B cell (primary cell): ENCODE data around the gene VANGL2.

Source experiments
- CTCF ChIP-seq: fragments of 200-600 bp; IDR thresholded peaks from one replicate; pipeline ENCODE4 v1.8.0; 2022; ENCODE audit warnings: antibody characterized with exemption, mild to moderate bottlenecking
- EZH2 ChIP-seq: IDR thresholded peaks from 2 replicates; pipeline ENCODE4 v1.6.1; 2012; ENCODE audit warnings: borderline replicate concordance, low read depth, mild to moderate bottlenecking, moderate library complexity, low read length; ENCODE audit not compliant: insufficient read depth, poor library complexity, severe bottlenecking

- TF ChIP-seq CTCF: no peak
- TF ChIP-seq EZH2: no peak
Observed at GRCh38 chr1:160371346-160371631, 29.1 kb upstream of the VANGL2 start.
